ENCODE data around the gene TMEM179.

TMEM179 gene

DNA sequence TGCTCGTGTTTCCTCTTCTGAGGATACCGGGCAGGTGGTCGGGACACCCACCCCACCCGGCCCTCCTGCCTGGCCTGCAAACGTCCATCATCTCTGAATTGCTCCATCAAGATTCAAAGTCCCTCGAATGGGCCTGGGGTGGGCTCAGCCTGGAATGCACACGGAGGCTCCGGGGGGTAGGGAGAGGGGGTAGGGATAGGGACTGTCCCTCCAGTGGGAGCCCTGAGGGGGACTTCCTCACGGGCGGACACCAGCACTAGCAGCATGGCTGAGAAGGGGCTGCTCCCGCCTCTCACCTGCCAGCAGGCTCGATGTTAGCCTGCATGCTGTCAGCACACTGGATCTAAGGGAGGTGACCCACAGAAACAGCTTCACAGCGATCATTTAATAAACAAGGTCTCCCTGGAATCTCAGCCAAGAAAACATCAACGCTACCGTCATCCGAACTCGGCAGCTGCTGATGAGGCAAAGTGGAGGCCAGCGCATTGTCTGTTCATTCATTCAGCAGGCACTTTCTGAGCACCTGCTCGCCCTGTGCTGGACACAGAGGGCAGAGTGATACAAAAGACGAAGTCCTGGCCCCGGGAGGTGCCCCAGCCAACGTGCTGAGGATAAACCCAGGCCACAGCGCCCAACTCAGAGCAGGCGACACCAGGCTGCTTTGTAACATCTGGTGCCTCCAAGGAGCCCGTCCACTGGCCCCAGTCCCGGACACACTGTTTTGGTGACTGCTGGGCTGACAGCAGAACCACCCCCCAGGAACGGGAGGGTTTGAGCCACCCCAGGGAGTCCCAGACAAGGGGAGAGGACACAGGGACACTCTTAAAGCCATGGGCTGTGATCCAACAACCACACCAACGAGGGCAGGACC, 6.3 kb downstream of the TMEM179 start:
- no peak for DNase-seq

GRCh38 chr14:104597576-104597975, 7.0 kb downstream of the TMEM179 start:
- DNase-seq: no peak

DNA sequence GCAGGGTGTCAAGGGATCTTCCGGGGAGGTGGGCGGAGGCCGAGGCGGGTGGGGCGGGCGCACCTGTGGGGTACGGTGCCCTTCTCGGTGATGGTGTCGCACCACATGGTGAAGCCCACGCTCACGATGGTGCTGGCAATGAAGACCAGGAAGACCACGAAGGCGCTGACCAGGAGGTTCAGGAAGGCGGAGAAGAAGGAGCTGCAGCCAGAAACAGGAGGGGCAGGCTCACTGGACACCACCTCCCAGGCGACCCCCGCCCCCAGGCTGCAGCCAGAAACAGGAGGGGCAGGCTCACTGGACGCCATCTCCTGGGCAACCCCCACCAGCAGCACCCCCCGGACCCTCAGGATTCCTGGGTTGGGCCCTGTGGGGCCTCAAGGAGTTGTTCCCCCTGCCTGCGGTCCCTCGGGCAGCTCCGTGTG, 7.6 kb downstream of the TMEM179 start:
- no peak for DNase-seq

GRCh38 chr14:104596451-104596918, 8.1 kb downstream of the TMEM179 start:
- DNase-seq: no peak

DNA sequence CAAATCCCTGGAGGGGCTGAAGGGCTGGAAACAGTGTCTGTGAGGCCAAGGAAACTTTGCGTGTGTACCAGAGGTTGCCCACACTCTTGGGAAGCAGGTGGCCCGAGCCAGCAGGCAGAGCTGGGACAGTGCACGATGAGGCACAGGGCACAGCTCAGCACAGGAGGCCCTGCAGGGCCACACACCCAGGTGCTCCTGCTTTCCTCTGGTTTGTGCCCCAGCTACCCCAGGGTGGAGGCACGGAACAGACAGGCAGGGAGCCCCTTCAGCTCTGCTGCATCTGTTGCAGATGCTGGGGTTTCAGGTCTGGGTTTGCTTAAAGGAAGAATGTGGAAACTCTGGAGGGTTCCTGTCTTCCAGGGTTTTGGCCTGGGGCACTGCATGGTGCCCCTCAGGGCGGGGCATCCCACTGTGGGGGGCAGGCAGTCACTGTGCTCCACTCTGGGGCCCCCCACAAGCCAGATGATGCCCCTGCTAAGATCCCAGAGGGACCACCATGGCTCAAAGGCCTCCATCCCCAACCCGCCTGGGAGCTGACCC, 8.6 kb downstream of the TMEM179 start:
- DNase-seq: no peak

DNA sequence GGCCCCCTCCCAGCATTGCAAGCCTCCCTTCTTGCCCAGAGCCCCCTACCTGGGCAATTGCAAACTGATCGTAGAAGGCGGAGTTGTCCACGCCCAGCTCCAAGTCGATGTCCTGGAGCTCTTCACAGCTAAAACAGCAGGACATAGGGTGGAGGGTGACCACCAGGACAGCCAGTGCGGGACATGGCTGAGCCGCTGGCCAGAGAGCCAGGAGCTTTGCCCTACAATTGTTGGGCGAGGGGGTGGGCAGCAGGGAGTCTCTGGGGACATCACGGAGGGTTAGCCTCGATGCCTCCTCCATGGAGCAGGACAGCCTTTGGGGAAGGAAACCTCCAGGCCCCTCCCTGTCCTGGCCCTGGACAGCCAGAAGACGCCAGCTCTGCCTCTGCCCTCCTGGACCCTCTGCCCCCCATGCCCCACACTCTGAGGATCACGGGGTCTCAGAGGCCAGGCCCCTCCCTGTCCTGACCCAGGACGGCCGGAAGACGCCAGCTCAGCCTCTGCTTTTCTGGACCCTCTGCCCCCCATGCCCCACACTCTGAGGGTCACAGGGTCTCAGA, 9.4 kb downstream of the TMEM179 start:
- no peak for DNase-seq

GRCh38 chr14:104594310-104595046, 10.1 kb downstream of the TMEM179 start:
- DNase-seq: no peak

GRCh38 chr14:104593710-104594136, 10.8 kb downstream of the TMEM179 start:
- DNase-seq: no peak

DNA sequence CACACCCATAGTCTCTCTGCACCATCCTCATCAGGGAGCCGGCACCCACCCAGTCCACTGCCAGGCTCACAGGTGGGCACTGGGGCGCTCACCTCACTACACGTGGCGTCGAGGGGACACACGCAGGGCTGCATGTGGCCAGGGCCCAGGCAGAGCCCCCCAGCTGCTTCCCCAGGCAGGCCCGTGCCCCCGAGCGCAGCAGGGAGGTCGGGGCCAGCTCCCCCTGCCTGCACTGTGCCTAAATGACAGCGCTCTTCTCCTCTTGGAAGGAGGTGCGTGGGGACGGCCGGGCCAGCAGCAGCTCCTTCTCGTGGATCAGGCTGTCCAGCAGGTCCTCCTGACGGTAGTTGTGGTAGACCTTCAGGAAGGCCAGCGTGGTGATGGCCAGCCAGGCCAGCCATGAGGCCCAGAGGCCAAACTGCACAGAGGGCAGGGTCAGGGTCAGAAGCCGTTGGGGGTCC, 11.3 kb downstream of the TMEM179 start:
- DNase-seq: no peak

DNA sequence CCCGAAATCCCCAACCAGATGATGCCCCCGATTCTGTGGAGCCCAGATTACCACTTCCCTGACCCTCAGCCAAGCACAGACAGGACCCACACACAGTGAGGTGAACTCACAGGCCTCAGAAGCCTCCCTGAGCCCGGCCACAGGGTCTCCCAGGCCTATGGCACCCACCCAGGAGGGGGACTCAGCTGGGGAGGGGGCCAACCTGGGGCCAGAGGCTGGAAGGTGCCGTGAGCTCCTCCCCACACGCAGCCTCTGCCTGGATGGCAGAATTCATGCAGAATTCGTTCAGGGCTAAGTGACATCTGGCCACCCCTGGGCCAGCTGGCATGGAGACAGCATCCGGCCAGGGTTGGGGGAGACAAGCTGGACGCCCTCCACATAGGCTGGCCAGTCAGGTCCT, 11.8 kb downstream of the TMEM179 start:
- DNase-seq: no peak

GRCh38 chr14:104592292-104592672, 12.3 kb downstream of the TMEM179 start:
- DNase-seq: no peak

GRCh38 chr14:104591506-104592291, 12.9 kb downstream of the TMEM179 start:
- DNase-seq: no peak

GRCh38 chr14:104591031-104591430, 13.5 kb downstream of the TMEM179 start:
- DNase-seq: no peak

DNA sequence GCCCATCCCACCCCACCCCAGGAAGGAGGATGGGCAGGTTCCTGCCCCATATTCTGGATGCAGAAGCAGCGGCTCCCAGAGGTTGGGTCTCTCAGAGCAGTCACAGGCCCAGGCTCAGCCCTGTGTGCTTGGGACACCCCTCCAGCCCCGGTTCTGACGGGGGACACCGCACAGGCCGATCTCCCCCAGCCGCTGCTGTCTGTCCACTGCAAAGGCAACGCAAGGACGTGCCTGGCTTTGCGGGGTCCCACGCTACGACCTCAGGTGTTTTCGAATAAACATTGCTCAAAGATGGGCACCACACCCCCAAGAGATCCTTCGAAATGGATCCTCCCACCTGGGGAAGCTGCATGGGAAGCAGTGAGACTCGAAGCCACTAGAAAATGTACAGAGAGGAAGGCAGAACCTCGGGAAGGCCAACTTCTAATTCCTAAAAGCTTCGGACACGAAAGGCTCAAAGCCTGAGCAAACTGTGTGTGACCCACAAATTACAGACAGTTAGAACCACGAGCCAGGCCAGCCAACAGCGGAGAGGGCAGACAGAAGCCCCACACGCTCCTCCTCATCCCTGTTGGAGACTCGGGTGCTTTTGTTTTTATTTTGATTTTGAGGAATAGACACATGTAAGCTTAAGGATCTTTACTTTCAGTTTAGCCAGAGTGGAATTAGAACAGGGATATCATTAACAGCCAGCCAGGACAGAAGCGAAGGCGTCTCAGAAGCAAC, 14.2 kb downstream of the TMEM179 start:
- DNase-seq: no peak

GRCh38 chr14:104589338-104590195, 15.0 kb downstream of the TMEM179 start:
- no peak for DNase-seq

DNA sequence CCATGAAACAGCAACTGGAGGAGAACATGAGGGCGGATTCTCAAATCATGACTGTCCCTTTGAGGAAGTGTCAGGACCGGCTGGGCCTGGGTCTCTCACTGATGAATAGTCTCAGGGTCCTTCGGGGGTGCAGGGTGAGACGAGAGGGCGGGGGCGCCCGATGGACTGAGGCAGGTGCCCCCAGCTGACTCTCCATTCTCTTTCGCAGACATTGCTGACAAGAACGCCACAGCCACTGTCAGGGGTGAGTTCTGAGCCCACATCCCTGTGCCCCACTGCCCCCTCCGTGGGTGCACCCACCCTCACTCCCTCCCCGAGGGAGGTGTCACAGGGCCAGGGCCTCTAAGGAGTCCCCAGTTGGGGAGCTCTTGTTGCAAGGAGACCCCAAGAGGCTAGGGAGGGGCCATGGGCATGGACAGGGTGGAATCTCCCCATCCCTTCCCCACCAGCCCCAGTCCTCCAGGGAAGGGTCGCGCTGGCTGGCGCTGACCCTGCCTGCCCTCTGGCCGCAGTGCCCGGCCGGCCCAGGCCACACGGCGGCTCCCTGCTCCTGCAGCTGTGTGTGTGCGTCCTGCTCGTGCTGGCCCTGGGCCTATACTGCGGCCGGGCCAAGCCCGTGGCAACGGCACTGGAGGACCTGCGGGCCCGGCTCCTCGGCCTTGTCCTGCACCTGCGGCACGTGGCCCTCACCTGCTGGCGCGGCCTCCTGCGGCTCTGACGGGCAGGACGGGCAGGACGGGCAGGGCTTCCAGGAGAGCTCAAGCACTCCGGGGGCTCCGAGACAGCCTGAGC, 16.3 kb downstream of the TMEM179 start:
- no peak for DNase-seq

GRCh38 chr14:104587641-104588040, 16.9 kb downstream of the TMEM179 start:
- DNase-seq: no peak

GRCh38 chr14:104586832-104587620, 17.5 kb downstream of the TMEM179 start:
- DNase-seq: no peak
